ENCODE data around the gene DOK6. TPM values are rescaled to one million over a fixed set of nuclear protein-coding genes. Genes with fewer than 3 reads are reported as not detected.

DOK6 gene
- total and polyA plus RNA-seq, 2 experiments from 2014 or later: 0.29 to 0.42 TPM

- TF ChIP-seq, protein P1, sequence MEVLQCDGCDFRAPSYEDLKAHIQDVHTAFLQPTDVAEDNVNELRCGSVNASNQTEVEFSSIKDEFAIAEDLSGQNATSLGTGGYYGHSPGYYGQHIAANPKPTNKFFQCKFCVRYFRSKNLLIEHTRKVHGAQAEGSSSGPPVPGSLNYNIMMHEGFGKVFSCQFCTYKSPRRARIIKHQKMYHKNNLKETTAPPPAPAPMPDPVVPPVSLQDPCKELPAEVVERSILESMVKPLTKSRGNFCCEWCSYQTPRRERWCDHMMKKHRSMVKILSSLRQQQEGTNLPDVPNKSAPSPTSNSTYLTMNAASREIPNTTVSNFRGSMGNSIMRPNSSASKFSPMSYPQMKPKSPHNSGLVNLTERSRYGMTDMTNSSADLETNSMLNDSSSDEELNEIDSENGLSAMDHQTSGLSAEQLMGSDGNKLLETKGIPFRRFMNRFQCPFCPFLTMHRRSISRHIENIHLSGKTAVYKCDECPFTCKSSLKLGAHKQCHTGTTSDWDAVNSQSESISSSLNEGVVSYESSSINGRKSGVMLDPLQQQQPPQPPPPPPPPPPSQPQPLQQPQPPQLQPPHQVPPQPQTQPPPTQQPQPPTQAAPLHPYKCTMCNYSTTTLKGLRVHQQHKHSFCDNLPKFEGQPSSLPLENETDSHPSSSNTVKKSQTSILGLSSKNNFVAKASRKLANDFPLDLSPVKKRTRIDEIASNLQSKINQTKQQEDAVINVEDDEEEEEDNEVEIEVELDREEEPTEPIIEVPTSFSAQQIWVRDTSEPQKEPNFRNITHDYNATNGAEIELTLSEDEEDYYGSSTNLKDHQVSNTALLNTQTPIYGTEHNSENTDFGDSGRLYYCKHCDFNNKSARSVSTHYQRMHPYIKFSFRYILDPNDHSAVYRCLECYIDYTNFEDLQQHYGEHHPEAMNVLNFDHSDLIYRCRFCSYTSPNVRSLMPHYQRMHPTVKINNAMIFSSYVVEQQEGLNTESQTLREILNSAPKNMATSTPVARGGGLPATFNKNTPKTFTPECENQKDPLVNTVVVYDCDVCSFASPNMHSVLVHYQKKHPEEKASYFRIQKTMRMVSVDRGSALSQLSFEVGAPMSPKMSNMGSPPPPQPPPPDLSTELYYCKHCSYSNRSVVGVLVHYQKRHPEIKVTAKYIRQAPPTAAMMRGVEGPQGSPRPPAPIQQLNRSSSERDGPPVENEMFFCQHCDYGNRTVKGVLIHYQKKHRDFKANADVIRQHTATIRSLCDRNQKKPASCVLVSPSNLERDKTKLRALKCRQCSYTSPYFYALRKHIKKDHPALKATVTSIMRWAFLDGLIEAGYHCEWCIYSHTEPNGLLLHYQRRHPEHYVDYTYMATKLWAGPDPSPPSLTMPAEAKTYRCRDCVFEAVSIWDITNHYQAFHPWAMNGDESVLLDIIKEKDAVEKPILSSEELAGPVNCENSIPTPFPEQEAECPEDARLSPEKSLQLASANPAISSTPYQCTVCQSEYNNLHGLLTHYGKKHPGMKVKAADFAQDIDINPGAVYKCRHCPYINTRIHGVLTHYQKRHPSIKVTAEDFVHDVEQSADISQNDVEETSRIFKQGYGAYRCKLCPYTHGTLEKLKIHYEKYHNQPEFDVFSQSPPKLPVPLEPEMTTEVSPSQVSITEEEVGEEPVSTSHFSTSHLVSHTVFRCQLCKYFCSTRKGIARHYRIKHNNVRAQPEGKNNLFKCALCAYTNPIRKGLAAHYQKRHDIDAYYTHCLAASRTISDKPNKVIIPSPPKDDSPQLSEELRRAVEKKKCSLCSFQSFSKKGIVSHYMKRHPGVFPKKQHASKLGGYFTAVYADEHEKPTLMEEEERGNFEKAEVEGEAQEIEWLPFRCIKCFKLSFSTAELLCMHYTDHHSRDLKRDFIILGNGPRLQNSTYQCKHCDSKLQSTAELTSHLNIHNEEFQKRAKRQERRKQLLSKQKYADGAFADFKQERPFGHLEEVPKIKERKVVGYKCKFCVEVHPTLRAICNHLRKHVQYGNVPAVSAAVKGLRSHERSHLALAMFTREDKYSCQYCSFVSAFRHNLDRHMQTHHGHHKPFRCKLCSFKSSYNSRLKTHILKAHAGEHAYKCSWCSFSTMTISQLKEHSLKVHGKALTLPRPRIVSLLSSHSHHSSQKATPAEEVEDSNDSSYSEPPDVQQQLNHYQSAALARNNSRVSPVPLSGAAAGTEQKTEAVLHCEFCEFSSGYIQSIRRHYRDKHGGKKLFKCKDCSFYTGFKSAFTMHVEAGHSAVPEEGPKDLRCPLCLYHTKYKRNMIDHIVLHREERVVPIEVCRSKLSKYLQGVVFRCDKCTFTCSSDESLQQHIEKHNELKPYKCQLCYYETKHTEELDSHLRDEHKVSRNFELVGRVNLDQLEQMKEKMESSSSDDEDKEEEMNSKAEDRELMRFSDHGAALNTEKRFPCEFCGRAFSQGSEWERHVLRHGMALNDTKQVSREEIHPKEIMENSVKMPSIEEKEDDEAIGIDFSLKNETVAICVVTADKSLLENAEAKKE (CRISPR knock-in tag; IDR thresholded peaks at IDR 0.05): no peak
- TF ChIP-seq JUNB (IDR thresholded peaks at IDR 0.05; ENCODE audit: unreplicated experiment) (no peak), CREB1 (CRISPR knock-in tag; IDR thresholded peaks at IDR 0.05; ENCODE audit: low read depth) (no peak)
- TF ChIP-seq, protein P2, sequence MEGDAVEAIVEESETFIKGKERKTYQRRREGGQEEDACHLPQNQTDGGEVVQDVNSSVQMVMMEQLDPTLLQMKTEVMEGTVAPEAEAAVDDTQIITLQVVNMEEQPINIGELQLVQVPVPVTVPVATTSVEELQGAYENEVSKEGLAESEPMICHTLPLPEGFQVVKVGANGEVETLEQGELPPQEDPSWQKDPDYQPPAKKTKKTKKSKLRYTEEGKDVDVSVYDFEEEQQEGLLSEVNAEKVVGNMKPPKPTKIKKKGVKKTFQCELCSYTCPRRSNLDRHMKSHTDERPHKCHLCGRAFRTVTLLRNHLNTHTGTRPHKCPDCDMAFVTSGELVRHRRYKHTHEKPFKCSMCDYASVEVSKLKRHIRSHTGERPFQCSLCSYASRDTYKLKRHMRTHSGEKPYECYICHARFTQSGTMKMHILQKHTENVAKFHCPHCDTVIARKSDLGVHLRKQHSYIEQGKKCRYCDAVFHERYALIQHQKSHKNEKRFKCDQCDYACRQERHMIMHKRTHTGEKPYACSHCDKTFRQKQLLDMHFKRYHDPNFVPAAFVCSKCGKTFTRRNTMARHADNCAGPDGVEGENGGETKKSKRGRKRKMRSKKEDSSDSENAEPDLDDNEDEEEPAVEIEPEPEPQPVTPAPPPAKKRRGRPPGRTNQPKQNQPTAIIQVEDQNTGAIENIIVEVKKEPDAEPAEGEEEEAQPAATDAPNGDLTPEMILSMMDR (conservative IDR thresholded peaks at IDR 0.05; ENCODE audit: low read depth in 2 of 2): no peak
These were observed 79.8 kb downstream of the DOK6 start (continued) for GRCh38 chr18:69480460-69480859.

GRCh38 chr18:69483574-69483973 lies 82.9 kb downstream of the DOK6 start:
- Histone ChIP-seq H3K4me1 (ENCODE audit: insufficient read depth) (no peaks in the 10 kb centered on the region), H2AFZ (no peak overlapping the region), H4K20me1 (replicated peaks; ENCODE audit: insufficient read depth) (no peaks in the 10 kb centered on the region), H3K27ac (ENCODE audit: low read depth) (no peak overlapping the region), H3K79me2 (replicated peaks; ENCODE audit: insufficient read depth) (no peaks in the 10 kb centered on the region), H3K27me3 (ENCODE audit: insufficient read depth) (no peaks in the 10 kb centered on the region), H3K9me2 (ENCODE audit: insufficient read depth) (no peaks in the 10 kb centered on the region), H3K4me3 (no peak overlapping the region), H3K36me3 (ENCODE audit: insufficient read depth) (no peaks in the 10 kb centered on the region), H3F3A (replicated peaks; ENCODE audit: low read depth) (no peaks in the 10 kb centered on the region), H3K4me2 (no peak overlapping the region)
- DNase-seq (ENCODE audit: low spot score) (no peak), ATAC-seq (no peak)
- H3K36me3 Mint-ChIP-seq (ENCODE audit: low read depth): no peaks in the 10 kb centered on the region
- no peak overlapping the region; the same call in 1 of the 2 replicates for H3K27ac Mint-ChIP-seq
- H3K4me1 Mint-ChIP-seq: peaks cover 7% of the 10 kb centered on the region; the same call in 2 of the 3 replicates
- no peaks in the 10 kb centered on the region for H3K27me3 Mint-ChIP-seq (ENCODE audit: insufficient read depth, low read depth, poor library complexity)
- H3K9me3 Mint-ChIP-seq: no peaks in the 10 kb centered on the region
- no peak overlapping the region for H3K4me3 Mint-ChIP-seq
- no peak for TF ChIP-seq REST (IDR thresholded peaks at IDR 0.05; ENCODE audit: unreplicated experiment)
- no peak for TF ChIP-seq JUNB (IDR thresholded peaks at IDR 0.05; ENCODE audit: unreplicated experiment)
- TF ChIP-seq ZNF114 (CRISPR knock-in tag; IDR thresholded peaks at IDR 0.05): no peak
- no peak for TF ChIP-seq EZH2 (IDR thresholded peaks at IDR 0.05; ENCODE audit: low read depth, unreplicated experiment)
- TF ChIP-seq STAT1 (IDR thresholded peaks at IDR 0.05; ENCODE audit: unreplicated experiment): no peak
- TF ChIP-seq EZH2phosphoT487 (IDR thresholded peaks at IDR 0.05; ENCODE audit: unreplicated experiment): no peak
